IgD-negative memory B cell (primary cell): Measurements from ENCODE around the gene ATP8A2. TPM values are rescaled to one million over a fixed set of nuclear protein-coding genes. Genes with fewer than 3 reads are reported as not detected.
"Not testable (repeated sequence)": the region's sequence is repeated elsewhere in the genome, so short reads cannot be mapped to it uniquely, and the experiment has no call there.

Experiments
- H3K27ac Mint-ChIP-seq, 3 donors: one replicate each; pipeline ENCODE4 v1.8.0; 2020 to 2022; ENCODE audit warnings: mild to moderate bottlenecking in 3 of 3, mixed read lengths in 3 of 3, moderate library complexity in 1 of 3
- H3K27me3 Mint-ChIP-seq: one replicate; pipeline ENCODE4 v1.8.0; 2021; ENCODE audit warnings: mixed read lengths
- H3K36me3 Mint-ChIP-seq: one replicate; pipeline ENCODE4 v1.8.0; 2020; ENCODE audit warnings: mild to moderate bottlenecking, mixed read lengths
- H3K4me1 Mint-ChIP-seq, 3 donors: one replicate each; pipeline ENCODE4 v1.8.0; 2020 to 2022; ENCODE audit warnings: mixed read lengths in 3 of 3, mild to moderate bottlenecking in 1 of 3
- H3K4me3 Mint-ChIP-seq, 4 donors: one replicate each; pipeline ENCODE4 v1.8.0; 2020 to 2022; ENCODE audit warnings: mild to moderate bottlenecking in 4 of 4, mixed read lengths in 4 of 4, moderate library complexity in 3 of 4
- H3K9me3 Mint-ChIP-seq, 3 donors: one replicate each; pipeline ENCODE4 v1.8.0; 2020 to 2021; ENCODE audit warnings: mixed read lengths in 3 of 3, mild to moderate bottlenecking in 1 of 3
- polyA plus RNA-seq: library from polyadenylated mRNA; unstranded; fragments of 300-500 nt; fragmentation: Illumina TruSeq; gene quantifications from one replicate; pipeline ENCODE4 v1.2.3, GENCODE V29; 2021

ATP8A2 gene
- polyA plus RNA-seq, 1 donor from 2014 or later = 0.06 TPM

- Mint-ChIP-seq H3K4me1 (no peaks in the 10 kb centered on the region), H3K4me3 (no peak overlapping the region), H3K27me3 (no peaks in the 10 kb centered on the region), H3K9me3 (peaks cover 5 to 8% (median 5%) of the 10 kb centered on the region in 3 donors), H3K27ac (no peak overlapping the region), H3K36me3 (no peaks in the 10 kb centered on the region)
Observed at GRCh38 chr13:25807562-25807961, 435.8 kb downstream of the ATP8A2 start.

GRCh38 chr13:25811506-25811905 is 439.7 kb downstream of the ATP8A2 start:
- no peaks in the 10 kb centered on the region for H3K4me1 Mint-ChIP-seq
- H3K36me3 Mint-ChIP-seq = no peaks in the 10 kb centered on the region
- H3K4me3 Mint-ChIP-seq = no peak overlapping the region
- no peaks in the 10 kb centered on the region for H3K27me3 Mint-ChIP-seq
- H3K9me3 Mint-ChIP-seq = peaks cover 5 to 12% (median 9%) of the 10 kb centered on the region in 3 donors
- H3K27ac Mint-ChIP-seq = peak overlapping the region in 1 of 3 donors; percentile 80

GRCh38 chr13:25816239-25816638 is 444.5 kb downstream of the ATP8A2 start:
- Mint-ChIP-seq H3K9me3 (peaks cover 4 to 8% (median 5%) of the 10 kb centered on the region in 3 donors), H3K36me3 (no peaks in the 10 kb centered on the region), H3K4me3 (no peak overlapping the region), H3K27me3 (peaks cover 2% of the 10 kb centered on the region), H3K27ac (no peak overlapping the region), H3K4me1 (no peaks in the 10 kb centered on the region)

- Mint-ChIP-seq H3K4me3 (no peak overlapping the region), H3K36me3 (no peaks in the 10 kb centered on the region), H3K4me1 (no peaks in the 10 kb centered on the region), H3K27ac (no peak overlapping the region), H3K9me3 (peaks cover 0 to 9% (median 1%) of the 10 kb centered on the region in 3 donors), H3K27me3 (peaks cover 2% of the 10 kb centered on the region)
Observed at GRCh38 chr13:25819856-25820530, 448.2 kb downstream of the ATP8A2 start.

- Mint-ChIP-seq H3K9me3 (peaks cover 0 to 9% (median 1%) of the 10 kb centered on the region in 3 donors), H3K4me1 (no peaks in the 10 kb centered on the region), H3K4me3 (no peak overlapping the region), H3K27ac (no peak overlapping the region), H3K36me3 (no peaks in the 10 kb centered on the region), H3K27me3 (peaks cover 3% of the 10 kb centered on the region)
Observed at GRCh38 chr13:25821776-25822175, 450.0 kb downstream of the ATP8A2 start.

GRCh38 chr13:25827221-25827620 is 455.4 kb downstream of the ATP8A2 start:
- H3K27ac Mint-ChIP-seq, H3K27me3 Mint-ChIP-seq, H3K4me3 Mint-ChIP-seq: not testable (repeated sequence)

GRCh38 chr13:25827831-25828465 is 456.2 kb downstream of the ATP8A2 start:
- no peak overlapping the region for H3K4me3 Mint-ChIP-seq
- H3K4me1 Mint-ChIP-seq = no peaks in the 10 kb centered on the region
- no peak overlapping the region for H3K27ac Mint-ChIP-seq
- H3K9me3 Mint-ChIP-seq = peaks cover 0 to 9% (median 1%) of the 10 kb centered on the region in 3 donors
- no peaks in the 10 kb centered on the region for H3K36me3 Mint-ChIP-seq
- H3K27me3 Mint-ChIP-seq = peaks cover 1% of the 10 kb centered on the region

More at GRCh38 chr13:25827221-25827620, 455.4 kb downstream of the ATP8A2 start:
- not testable (repeated sequence) for H3K9me3 Mint-ChIP-seq, H3K36me3 Mint-ChIP-seq, H3K4me1 Mint-ChIP-seq

- Mint-ChIP-seq H3K36me3 (no peaks in the 10 kb centered on the region), H3K9me3 (no peaks in the 10 kb centered on the region), H3K4me3 (no peak overlapping the region), H3K27ac (no peak overlapping the region), H3K4me1 (no peaks in the 10 kb centered on the region), H3K27me3 (peaks cover 2% of the 10 kb centered on the region)
Observed at GRCh38 chr13:25833761-25834160, 462.0 kb downstream of the ATP8A2 start.

- Mint-ChIP-seq H3K4me3 (no peak overlapping the region), H3K27me3 (peaks cover 2% of the 10 kb centered on the region), H3K9me3 (no peaks in the 10 kb centered on the region), H3K36me3 (no peaks in the 10 kb centered on the region), H3K27ac (no peak overlapping the region), H3K4me1 (no peaks in the 10 kb centered on the region)
Observed at GRCh38 chr13:25836574-25837336, 465.0 kb downstream of the ATP8A2 start.

- Mint-ChIP-seq H3K9me3 (peaks cover 0 to 4% (median 2%) of the 10 kb centered on the region in 3 donors), H3K36me3 (no peaks in the 10 kb centered on the region), H3K27me3 (peaks cover 5% of the 10 kb centered on the region)
Observed at GRCh38 chr13:25839371-25839770, 467.6 kb downstream of the ATP8A2 start.

GRCh38 chr13:25840261-25840660 is 468.5 kb downstream of the ATP8A2 start:
- Mint-ChIP-seq H3K27ac (no peak overlapping the region), H3K27me3 (peaks cover 3% of the 10 kb centered on the region), H3K9me3 (peaks cover 0 to 4% (median 2%) of the 10 kb centered on the region in 3 donors), H3K4me3 (no peak overlapping the region), H3K4me1 (peaks cover 0 to 5% (median 0%) of the 10 kb centered on the region in 3 donors), H3K36me3 (no peaks in the 10 kb centered on the region)

More at GRCh38 chr13:25839371-25839770, 467.6 kb downstream of the ATP8A2 start:
- Mint-ChIP-seq H3K27ac (no peak overlapping the region), H3K4me3 (no peak overlapping the region), H3K4me1 (peaks cover 0 to 4% (median 0%) of the 10 kb centered on the region in 3 donors)

DNA sequence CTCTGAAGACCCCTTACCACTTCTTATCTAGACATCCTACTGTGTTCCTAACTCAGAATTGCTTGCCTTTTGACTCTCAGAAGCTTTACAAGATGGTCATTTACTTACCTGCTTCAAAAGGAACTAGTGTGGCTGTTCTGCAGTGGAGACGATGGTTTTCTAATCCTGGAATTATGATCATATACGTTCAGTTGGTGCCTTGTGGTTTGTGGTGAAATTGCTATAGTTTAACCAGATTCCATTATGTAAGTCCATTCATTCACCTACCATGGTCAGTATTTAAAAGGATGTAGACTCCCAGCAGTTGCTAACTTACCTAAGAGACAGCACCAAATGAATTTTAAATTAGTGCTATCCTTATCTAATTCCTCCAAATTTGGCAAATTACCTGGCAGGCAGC is 469.2 kb downstream of the ATP8A2 start:
- Mint-ChIP-seq H3K4me3 (no peak overlapping the region), H3K4me1 (peaks cover 0 to 5% (median 0%) of the 10 kb centered on the region in 3 donors), H3K9me3 (peaks cover 0 to 4% (median 2%) of the 10 kb centered on the region in 3 donors), H3K27me3 (peaks cover 3% of the 10 kb centered on the region), H3K27ac (no peak overlapping the region), H3K36me3 (no peaks in the 10 kb centered on the region)

DNA sequence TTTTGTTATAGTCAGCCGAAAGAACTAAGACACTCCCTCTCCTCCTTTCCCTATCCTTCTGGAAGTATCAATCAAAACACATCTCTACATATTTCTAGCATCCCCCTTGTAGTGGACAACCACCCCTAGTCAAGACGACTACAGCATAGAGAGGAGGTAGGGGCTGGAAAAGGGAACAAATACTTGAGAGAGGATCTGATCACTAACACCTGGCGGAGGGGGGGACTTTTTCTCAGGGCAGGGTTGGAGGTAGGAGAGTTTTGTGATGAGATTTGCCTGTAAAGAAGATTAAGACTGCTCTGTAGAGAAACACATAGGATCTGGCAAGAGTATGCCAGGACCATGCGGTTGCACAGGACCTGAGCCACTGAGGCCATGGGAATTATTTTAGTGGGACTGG is 471.9 kb downstream of the ATP8A2 start:
- H3K27ac Mint-ChIP-seq = peak overlapping the region in 2 of 3 donors; percentile 21 to 33
- H3K4me3 Mint-ChIP-seq = peak overlapping the region in 1 of 4 donors; percentile 73
- no peaks in the 10 kb centered on the region for H3K36me3 Mint-ChIP-seq
- peaks cover 5% of the 10 kb centered on the region for H3K27me3 Mint-ChIP-seq
- H3K4me1 Mint-ChIP-seq = peaks cover 6 to 27% (median 23%) of the 10 kb centered on the region in 3 donors
- H3K9me3 Mint-ChIP-seq = peaks cover 0 to 4% (median 2%) of the 10 kb centered on the region in 3 donors

DNA sequence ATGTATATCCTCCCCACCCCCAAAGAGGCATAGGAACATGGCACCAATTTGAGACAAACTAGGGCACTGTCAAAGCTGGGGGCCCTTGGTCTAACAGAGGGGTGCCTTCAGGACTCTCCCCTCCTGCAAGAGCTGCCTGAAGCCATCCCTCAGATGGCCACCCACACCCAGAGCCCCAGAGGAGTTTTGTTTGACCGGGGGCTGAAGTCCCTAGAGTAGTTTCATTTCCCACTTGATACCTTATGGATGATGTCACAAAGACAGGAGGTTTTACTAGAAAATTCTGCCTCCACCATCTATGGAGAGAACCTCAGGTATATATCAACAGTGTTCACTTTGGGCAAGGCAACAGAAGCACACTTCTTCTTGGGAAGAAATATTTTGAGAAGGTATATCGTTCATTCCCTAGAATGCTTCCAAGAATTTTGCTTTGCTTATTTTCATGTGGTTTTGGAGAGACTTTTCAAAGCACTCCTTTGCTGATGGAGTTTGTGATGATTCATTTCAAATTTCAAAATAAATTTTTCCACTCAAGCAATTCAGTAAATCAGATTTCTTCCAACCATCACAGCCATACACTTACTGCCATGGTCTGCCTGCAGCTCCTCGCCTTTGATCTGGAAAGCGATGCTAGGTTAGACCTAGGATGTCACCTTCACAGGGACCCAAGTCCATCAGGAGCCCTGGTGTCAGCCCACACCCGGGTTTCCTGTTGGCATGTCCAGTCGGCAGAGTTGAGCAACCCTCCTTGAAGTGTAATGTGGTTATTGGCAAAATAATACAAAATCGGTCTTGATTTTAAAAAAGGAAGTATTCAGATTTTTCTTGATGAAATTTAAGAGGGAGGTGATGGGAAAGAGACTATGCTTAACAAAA is 473.0 kb downstream of the ATP8A2 start:
- H3K4me3 Mint-ChIP-seq = no peak overlapping the region
- H3K27me3 Mint-ChIP-seq = peaks cover 5% of the 10 kb centered on the region
- H3K27ac Mint-ChIP-seq = no peak overlapping the region
- no peaks in the 10 kb centered on the region for H3K36me3 Mint-ChIP-seq
- peaks cover 0 to 4% (median 2%) of the 10 kb centered on the region in 3 donors for H3K9me3 Mint-ChIP-seq
- H3K4me1 Mint-ChIP-seq = peaks cover 9 to 36% (median 27%) of the 10 kb centered on the region in 3 donors
